C4-2B (cell line): ENCODE data around the gene ST7.

Experiments
- H3K27ac ChIP-seq: fragments of 450-650 bp; 2 replicates; pipeline ENCODE4 v1.5.1; 2017
- CTCF ChIP-seq: fragments of 450-650 bp; conservative IDR thresholded peaks from 2 replicates; pipeline ENCODE4 v1.5.1; 2017; ENCODE audit warnings: mild to moderate bottlenecking
- ZFX ChIP-seq: fragments of 450-650 bp; IDR thresholded peaks from 2 replicates; pipeline ENCODE4 v1.6.1; 2017

Gene ST7

GRCh38 chr7:117018713-117019112, 65.4 kb downstream of the ST7 start:
- H3K27ac ChIP-seq: no peak overlapping the region
- no peak for TF ChIP-seq ZFX
- no peak for TF ChIP-seq CTCF

- H3K27ac ChIP-seq: no peak overlapping the region
Measured at GRCh38 chr7:117019287-117019686, 66.0 kb downstream of the ST7 start.

GRCh38 chr7:117019786-117020590, 66.7 kb downstream of the ST7 start:
- TF ChIP-seq CTCF: no peak
- no peak for TF ChIP-seq ZFX
- H3K27ac ChIP-seq: no peak overlapping the region; the same call in 1 of the 2 replicates

More at GRCh38 chr7:117019287-117019686, 66.0 kb downstream of the ST7 start:
- TF ChIP-seq ZFX (no peak), CTCF (no peak)

GRCh38 chr7:117020591-117020973, 67.3 kb downstream of the ST7 start:
- TF ChIP-seq CTCF (no peak), ZFX (no peak)
- H3K27ac ChIP-seq: no peak overlapping the region

- H3K27ac ChIP-seq: no peak overlapping the region
- TF ChIP-seq ZFX (no peak), CTCF (no peak)
Measured at GRCh38 chr7:117021366-117021765, 68.1 kb downstream of the ST7 start.

GRCh38 chr7:117021986-117022385, 68.7 kb downstream of the ST7 start:
- no peak for TF ChIP-seq CTCF
- no peak overlapping the region for H3K27ac ChIP-seq

GRCh38 chr7:117023325-117023854, 70.1 kb downstream of the ST7 start:
- no peak overlapping the region for H3K27ac ChIP-seq
- no peak for TF ChIP-seq CTCF
- TF ChIP-seq ZFX: no peak
